ENCODE measurements around the gene HTR1D.
"Not testable (repeated sequence)": the region's sequence is repeated elsewhere in the genome, so short reads cannot be mapped to it uniquely, and the experiment has no call there.

Gene HTR1D

GRCh38 chr1:23227806-23228205, 10.5 kb upstream of the HTR1D start:
- DNase-seq (ENCODE audit: low read depth in 2 of 2), result no peak
- H3K4me3 ChIP-seq (replicated peaks in 1 of 2; ENCODE audit: low read depth in 2 of 2, low read length in 2 of 2), result no peak overlapping the region
- TF ChIP-seq CTCF (IDR thresholded peaks at IDR 0.05; ENCODE audit: low read depth, low read length), result no peak

- no peak for TF ChIP-seq CTCF (IDR thresholded peaks at IDR 0.05; ENCODE audit: low read depth, low read length)
- peak overlapping the region; percentile 2 to 5 for H3K4me3 ChIP-seq (replicated peaks in 1 of 2; ENCODE audit: low read depth in 2 of 2, low read length in 2 of 2)
- peak; percentile 67 to 83 for DNase-seq (ENCODE audit: low read depth in 2 of 2)
Observed at GRCh38 chr1:23224739-23225648, 7.7 kb upstream of the HTR1D start.

- DNase-seq (ENCODE audit: low read depth in 2 of 2), result not testable (repeated sequence)
Observed at GRCh38 chr1:23223963-23224362, 6.7 kb upstream of the HTR1D start.

GRCh38 chr1:23223490-23223951, 6.2 kb upstream of the HTR1D start:
- not testable (repeated sequence) for H3K4me3 ChIP-seq (replicated peaks in 1 of 2; ENCODE audit: low read depth in 2 of 2, low read length in 2 of 2); DNase-seq (ENCODE audit: low read depth in 2 of 2)

More at GRCh38 chr1:23223963-23224362, 6.7 kb upstream of the HTR1D start:
- H3K4me3 ChIP-seq (replicated peaks in 1 of 2; ENCODE audit: low read depth in 2 of 2, low read length in 2 of 2), result not testable (repeated sequence)

- H3K4me3 ChIP-seq (replicated peaks in 1 of 2; ENCODE audit: low read depth in 2 of 2, low read length in 2 of 2), result no peak overlapping the region
- no peak for TF ChIP-seq CTCF (IDR thresholded peaks at IDR 0.05; ENCODE audit: low read depth, low read length)
- DNase-seq (ENCODE audit: low read depth in 2 of 2), result no peak
Observed at GRCh38 chr1:23222742-23223141, 5.4 kb upstream of the HTR1D start.

- no peak overlapping the region for H3K4me3 ChIP-seq (replicated peaks in 1 of 2; ENCODE audit: low read depth in 2 of 2, low read length in 2 of 2)
- DNase-seq (ENCODE audit: low read depth in 2 of 2), result peak in 1 of 2 donors; percentile 14
- no peak for TF ChIP-seq CTCF (IDR thresholded peaks at IDR 0.05; ENCODE audit: low read depth, low read length)
Observed at GRCh38 chr1:23222331-23222730, 5.0 kb upstream of the HTR1D start.

GRCh38 chr1:23221107-23221506, 3.8 kb upstream of the HTR1D start:
- DNase-seq (ENCODE audit: low read depth in 2 of 2), result no peak
- H3K4me3 ChIP-seq (replicated peaks in 1 of 2; ENCODE audit: low read depth in 2 of 2, low read length in 2 of 2), result no peak overlapping the region
- TF ChIP-seq CTCF (IDR thresholded peaks at IDR 0.05; ENCODE audit: low read depth, low read length), result no peak

All from cardiac fibroblast (primary cell).